Activated CD4-positive, CD25-positive, alpha-beta regulatory T cell treated with anti-CD3 and anti-CD28 coated beads, Interleukin-2, amount 50 U/mL, for 16 hours (primary cell): Measurements from ENCODE around the gene FLOT1.
"Not testable (repeated sequence)": the region's sequence is repeated elsewhere in the genome, so short reads cannot be mapped to it uniquely, and the experiment has no call there.

Experiments used
- DNase-seq: peaks from one replicate; pipeline ENCODE4 v3.0.0-alpha.2; 2020; ENCODE audit warnings: low read depth, low spot score

Gene FLOT1

GRCh38 chr6:30767158-30767943 is 24.9 kb upstream of the FLOT1 start:
- DNase-seq = no peak

- no peak for DNase-seq
Measured at GRCh38 chr6:30766461-30767157, 24.1 kb upstream of the FLOT1 start.

- DNase-seq = not testable (repeated sequence)
Measured at GRCh38 chr6:30765495-30765894, 23.0 kb upstream of the FLOT1 start.

- DNase-seq = not testable (repeated sequence)
Measured at GRCh38 chr6:30764490-30765043, 22.1 kb upstream of the FLOT1 start.

GRCh38 chr6:30763618-30764489 is 21.4 kb upstream of the FLOT1 start:
- no peak for DNase-seq

- no peak for DNase-seq
Measured at GRCh38 chr6:30763155-30763617, 20.7 kb upstream of the FLOT1 start.

GRCh38 chr6:30761791-30762429 is 19.4 kb upstream of the FLOT1 start:
- DNase-seq = no peak

GRCh38 chr6:30760549-30760948 is 18.1 kb upstream of the FLOT1 start:
- DNase-seq = no peak

GRCh38 chr6:30759575-30760239 is 17.2 kb upstream of the FLOT1 start:
- no peak for DNase-seq

GRCh38 chr6:30757261-30757904 is 14.9 kb upstream of the FLOT1 start:
- no peak for DNase-seq

GRCh38 chr6:30756405-30757003 is 14.0 kb upstream of the FLOT1 start:
- not testable (repeated sequence) for DNase-seq

GRCh38 chr6:30754631-30755030 is 12.1 kb upstream of the FLOT1 start:
- no peak for DNase-seq

- no peak for DNase-seq
Measured at GRCh38 chr6:30752157-30752927, 9.9 kb upstream of the FLOT1 start.

GRCh38 chr6:30750379-30750668 is 7.8 kb upstream of the FLOT1 start:
- no peak for DNase-seq

- DNase-seq = no peak
Measured at GRCh38 chr6:30749554-30750378, 7.3 kb upstream of the FLOT1 start.

GRCh38 chr6:30748851-30749540 is 6.5 kb upstream of the FLOT1 start:
- DNase-seq = no peak

GRCh38 chr6:30747902-30748769 is 5.6 kb upstream of the FLOT1 start:
- DNase-seq = no peak
